ENCODE data around the gene TRAPPC2L.

TRAPPC2L gene

DNA sequence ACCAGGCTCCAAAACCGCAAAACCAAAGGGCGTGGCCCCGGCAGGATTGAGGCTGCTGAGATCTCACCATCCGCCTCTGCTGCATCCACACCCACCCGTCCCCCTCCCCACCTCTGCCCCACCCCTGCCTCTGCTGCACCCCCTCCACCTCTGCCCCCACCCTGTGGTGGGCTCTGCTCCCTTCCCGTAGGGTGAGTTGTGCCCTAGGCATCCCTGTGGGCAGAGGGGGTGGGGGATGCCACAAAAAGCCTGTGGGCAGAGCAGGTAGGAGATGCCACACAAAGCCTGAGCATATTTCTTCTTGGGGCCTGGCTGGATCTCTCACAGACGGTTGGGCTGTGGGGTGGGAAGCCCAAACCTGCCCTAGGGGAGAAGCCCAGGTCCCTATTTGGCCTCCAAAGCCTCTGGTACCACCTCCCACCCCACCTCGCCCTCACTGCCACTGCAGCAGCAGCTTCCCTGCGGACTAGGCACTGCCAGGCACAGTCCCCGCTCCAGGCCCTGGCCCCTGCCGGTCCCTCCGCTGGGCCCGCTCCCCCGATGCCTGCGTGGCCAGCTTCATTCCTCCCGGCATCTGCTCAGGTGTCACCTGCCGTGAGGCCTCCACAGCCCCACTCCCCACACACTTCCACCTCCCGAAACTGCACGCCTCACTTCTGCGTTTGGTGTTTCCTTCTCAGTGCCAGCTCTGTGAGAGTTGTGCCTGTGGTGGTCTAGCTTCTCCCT, 20.8 kb downstream of the TRAPPC2L start:
- ChIA-PET POLR2A (interaction anchor here (0.6 kb wide), 1 partner anchor 925 kb away, joined by 3 read pairs; no protein-coding TSS in a partner anchor), CTCF (interaction anchor here (1.7 kb wide), 1 partner anchor 13 kb away, joined by 3 read pairs; no protein-coding TSS in a partner anchor)
- TF ChIP-seq, protein P1, sequence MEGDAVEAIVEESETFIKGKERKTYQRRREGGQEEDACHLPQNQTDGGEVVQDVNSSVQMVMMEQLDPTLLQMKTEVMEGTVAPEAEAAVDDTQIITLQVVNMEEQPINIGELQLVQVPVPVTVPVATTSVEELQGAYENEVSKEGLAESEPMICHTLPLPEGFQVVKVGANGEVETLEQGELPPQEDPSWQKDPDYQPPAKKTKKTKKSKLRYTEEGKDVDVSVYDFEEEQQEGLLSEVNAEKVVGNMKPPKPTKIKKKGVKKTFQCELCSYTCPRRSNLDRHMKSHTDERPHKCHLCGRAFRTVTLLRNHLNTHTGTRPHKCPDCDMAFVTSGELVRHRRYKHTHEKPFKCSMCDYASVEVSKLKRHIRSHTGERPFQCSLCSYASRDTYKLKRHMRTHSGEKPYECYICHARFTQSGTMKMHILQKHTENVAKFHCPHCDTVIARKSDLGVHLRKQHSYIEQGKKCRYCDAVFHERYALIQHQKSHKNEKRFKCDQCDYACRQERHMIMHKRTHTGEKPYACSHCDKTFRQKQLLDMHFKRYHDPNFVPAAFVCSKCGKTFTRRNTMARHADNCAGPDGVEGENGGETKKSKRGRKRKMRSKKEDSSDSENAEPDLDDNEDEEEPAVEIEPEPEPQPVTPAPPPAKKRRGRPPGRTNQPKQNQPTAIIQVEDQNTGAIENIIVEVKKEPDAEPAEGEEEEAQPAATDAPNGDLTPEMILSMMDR (IDR thresholded peaks at IDR 0.05; ENCODE audit: control extremely low read depth, extremely low read depth, low read depth, missing control alignments) = no peak
- no peak for DNase-seq (ENCODE audit: extremely low spot score)

DNA sequence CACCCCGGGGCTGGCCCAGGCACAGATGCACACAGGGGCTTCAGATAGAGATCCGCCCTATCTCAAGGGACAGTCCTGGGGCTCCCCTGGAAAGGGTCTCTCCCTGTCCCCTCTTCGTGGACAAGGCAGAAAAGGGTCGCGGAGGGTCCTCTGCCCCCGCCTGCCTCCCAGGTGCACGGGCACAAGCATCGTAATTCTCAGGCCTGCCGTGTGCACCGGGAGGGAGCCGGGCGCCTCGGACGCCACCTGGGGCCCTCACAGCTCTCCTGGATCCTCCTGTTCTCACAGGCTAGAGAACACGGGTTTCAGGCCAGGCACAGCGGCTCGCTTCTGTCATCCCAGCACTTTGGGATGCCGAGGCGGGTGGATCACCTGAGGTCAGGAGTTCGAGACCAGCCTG, 21.4 kb downstream of the TRAPPC2L start:
- TF ChIP-seq, protein P1 (IDR thresholded peaks at IDR 0.05; ENCODE audit: control extremely low read depth, extremely low read depth, low read depth, missing control alignments) = no peak
- no peak for DNase-seq (ENCODE audit: extremely low spot score)
- ChIA-PET CTCF (no interaction called here), POLR2A (no interaction called here)

DNA sequence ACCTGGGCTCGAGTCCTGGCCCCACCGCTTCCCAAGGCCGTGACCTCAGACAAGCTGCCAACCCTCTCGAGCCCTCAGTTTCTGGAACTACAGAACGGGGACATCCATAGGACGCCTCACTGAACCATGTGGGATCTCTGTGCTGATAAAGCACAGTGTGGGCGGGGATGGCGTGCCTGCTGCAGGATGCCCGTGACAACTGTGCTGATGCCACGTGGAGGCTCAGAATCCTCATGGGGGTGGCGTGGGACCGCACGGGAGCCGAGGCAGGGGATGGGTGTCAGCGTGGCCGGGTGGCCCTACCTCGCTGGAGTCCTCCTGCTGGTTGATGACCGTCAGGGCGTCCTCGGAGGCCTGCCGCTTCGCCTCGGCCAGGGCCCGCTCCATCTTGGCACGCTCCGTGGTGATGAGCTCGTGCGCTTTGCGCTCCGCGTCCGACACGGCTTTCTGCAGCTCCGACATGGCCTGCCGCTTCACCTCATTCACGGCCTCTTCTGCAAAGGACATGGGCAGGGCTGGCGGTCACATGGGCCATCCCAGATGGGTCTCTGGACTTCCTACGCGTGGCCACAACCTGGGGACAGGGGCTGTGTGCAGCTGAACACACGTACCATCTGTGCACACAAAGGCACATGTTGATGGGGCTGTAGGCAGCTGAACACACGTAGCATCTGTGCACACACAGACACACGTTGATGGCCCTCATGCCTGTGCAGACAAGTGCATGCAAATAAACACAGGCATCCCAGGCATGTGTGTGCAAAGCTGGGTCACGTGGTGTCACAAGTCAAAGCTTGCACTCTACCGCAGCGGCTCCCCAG, 22.2 kb downstream of the TRAPPC2L start:
- ChIA-PET CTCF (no interaction called here), POLR2A (no interaction called here)
- DNase-seq (ENCODE audit: extremely low spot score) = no peak
- TF ChIP-seq, protein P1 (IDR thresholded peaks at IDR 0.05; ENCODE audit: control extremely low read depth, extremely low read depth, low read depth, missing control alignments) = no peak

DNA sequence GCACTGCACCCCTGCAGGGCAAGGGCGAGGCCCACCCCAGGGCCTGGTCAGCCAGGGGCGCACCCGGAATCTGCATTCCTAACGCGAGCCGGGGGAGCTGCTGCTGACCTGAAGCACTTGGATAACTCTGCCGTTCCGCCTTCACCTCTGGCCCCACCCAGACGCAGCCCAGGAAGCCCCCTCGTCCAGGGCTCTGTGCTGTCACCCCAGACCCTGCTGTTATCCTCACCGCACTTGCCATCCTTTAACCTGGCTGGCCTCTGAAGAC, 22.8 kb downstream of the TRAPPC2L start:
- CTCF ChIA-PET = no interaction called here

DNA sequence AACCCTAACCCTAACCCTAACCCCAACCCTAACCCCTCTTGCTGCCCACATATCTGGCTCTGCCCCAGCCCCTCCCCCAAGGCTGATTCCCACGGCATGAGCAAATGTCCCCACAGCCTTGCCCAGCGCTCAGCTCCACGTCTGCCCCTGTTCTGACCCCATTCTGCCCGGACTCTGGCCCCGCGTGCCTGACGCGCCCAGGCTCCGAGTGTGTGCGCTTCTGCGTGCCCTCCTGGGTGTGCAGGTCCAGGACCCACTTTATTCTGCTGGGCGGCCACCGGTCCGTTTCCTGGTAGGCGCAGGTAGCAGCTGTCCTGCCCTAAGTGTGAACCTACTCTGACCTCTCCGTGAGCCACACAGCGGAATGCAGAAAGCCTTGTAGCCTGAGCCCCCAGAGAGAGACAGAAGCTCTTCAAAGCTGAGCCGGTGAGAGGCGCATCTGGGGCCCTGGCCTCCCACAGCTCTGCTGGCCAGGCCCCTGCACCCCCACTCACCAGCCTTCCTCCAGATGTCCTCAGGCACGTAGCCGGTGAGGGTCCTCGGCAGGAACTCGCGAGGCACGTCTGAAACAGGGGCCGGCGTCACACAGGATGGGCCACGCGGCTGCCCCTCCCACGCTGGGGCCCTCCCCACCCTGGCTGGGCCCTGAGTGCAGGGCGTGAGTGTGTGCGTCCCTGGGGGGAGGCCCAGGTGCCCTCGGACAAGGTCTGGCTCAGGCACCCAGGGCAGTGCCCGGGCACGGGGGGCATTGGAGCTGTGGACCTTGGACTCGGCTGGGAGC, 23.5 kb downstream of the TRAPPC2L start:
- ChIA-PET POLR2A (no interaction called here), CTCF (interaction anchor here (1.1 to 1.3 kb wide), 2 partner anchors 143 to 287 kb away, joined by 3 to 4 read pairs; no protein-coding TSS in a partner anchor)
- no peak for DNase-seq (ENCODE audit: extremely low spot score)
- TF ChIP-seq, protein P1 (IDR thresholded peaks at IDR 0.05; ENCODE audit: control extremely low read depth, extremely low read depth, low read depth, missing control alignments) = no peak

More for the DNA sequence above, 22.8 kb downstream of the TRAPPC2L start:
- TF ChIP-seq, protein P1 (IDR thresholded peaks at IDR 0.05; ENCODE audit: control extremely low read depth, extremely low read depth, low read depth, missing control alignments) = no peak
- DNase-seq (ENCODE audit: extremely low spot score) = no peak
- POLR2A ChIA-PET = no interaction called here

DNA sequence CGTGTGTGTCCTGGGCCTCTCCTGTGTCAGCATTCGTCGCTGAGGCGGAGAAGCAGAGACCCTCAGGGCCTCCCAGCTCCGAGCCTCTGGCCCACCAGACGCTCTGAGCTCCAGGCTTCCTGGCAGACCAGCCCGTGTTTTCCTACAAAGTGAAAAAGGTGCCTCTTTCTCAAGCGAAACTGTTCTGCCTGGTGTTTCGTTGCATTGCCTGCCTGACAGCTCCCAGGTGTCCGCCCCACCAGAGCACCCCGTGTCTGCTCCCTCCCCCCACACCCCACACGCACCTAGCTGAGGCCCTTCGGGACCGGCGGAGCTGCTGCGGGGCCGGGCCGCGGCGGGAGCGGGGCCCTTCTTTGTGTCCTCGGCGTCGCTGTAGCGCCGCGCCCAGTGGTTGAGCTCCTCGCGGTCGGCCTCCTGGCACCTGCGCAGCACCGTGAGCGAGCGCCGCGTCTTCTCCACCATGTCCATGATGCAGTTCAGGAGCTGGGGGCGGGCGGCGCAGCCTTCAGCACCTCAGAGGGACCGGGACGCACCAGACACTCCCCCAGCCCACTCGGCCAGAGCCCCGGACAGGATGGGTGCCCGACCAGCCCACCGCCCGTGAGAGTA, 24.2 kb downstream of the TRAPPC2L start:
- POLR2A ChIA-PET = no interaction called here
- TF ChIP-seq, protein P1 (IDR thresholded peaks at IDR 0.05; ENCODE audit: control extremely low read depth, extremely low read depth, low read depth, missing control alignments) = no peak
- no peak for DNase-seq (ENCODE audit: extremely low spot score)
- CTCF ChIA-PET = interaction anchor here (1.1 to 1.3 kb wide), 2 partner anchors 144 to 286 kb away, joined by 3 to 4 read pairs; no protein-coding TSS in a partner anchor

Measured in GM10248 (cell line).